HG03378 (cell line): Measurements from ENCODE around the gene MAGEH1.
"Not testable (repeated sequence)": the region's sequence is repeated elsewhere in the genome, so short reads cannot be mapped to it uniquely, and the experiment has no call there.

ENCODE experiments used
- ATAC-seq: cut with Tn5 transposase; IDR thresholded peaks from one replicate; pipeline ENCODE4 v1.9.1; 2021; ENCODE audit warnings: mild to moderate bottlenecking, moderate library complexity; ENCODE audit not compliant: unreplicated experiment

MAGEH1 gene

GRCh38 chrX:55451990-55452832 lies at the start of gene MAGEH1:
MAGEH1 (plus strand) TSS chrX:55452127; CDS start chrX:55452375, 248 bp downstream.
- peak; percentile 98 for ATAC-seq

- ATAC-seq, result not testable (repeated sequence)
Measured at GRCh38 chrX:55427079-55427478, 24.8 kb upstream of the MAGEH1 start.

- not testable (repeated sequence) for ATAC-seq
Measured at GRCh38 chrX:55443468-55443867, 8.5 kb upstream of the MAGEH1 start.

- ATAC-seq, result no peak
Measured at GRCh38 chrX:55450259-55450658, 1.7 kb upstream of the MAGEH1 start.

- ATAC-seq, result no peak
Measured at GRCh38 chrX:55451141-55451540, 786 bp upstream of the MAGEH1 start.

- peak; percentile 5 for ATAC-seq
Measured at GRCh38 chrX:55451626-55451989, 319 bp upstream of the MAGEH1 start.

- no peak for ATAC-seq
Measured at GRCh38 chrX:55452833-55453124, 852 bp downstream of the MAGEH1 start.

- not testable (repeated sequence) for ATAC-seq
Measured at GRCh38 chrX:55455708-55456107, 3.8 kb downstream of the MAGEH1 start.

- not testable (repeated sequence) for ATAC-seq
Measured at GRCh38 chrX:55459426-55459825, 7.5 kb downstream of the MAGEH1 start.

GRCh38 chrX:55459926-55460325 lies 8.0 kb downstream of the MAGEH1 start:
- not testable (repeated sequence) for ATAC-seq

- peak; percentile 55 for ATAC-seq
Measured at GRCh38 chrX:55464050-55464449, 12.1 kb downstream of the MAGEH1 start.

GRCh38 chrX:55465108-55465507 lies 13.2 kb downstream of the MAGEH1 start:
- ATAC-seq, result not testable (repeated sequence)

- not testable (repeated sequence) for ATAC-seq
Measured at GRCh38 chrX:55465791-55466190, 13.9 kb downstream of the MAGEH1 start.

GRCh38 chrX:55479956-55480355 lies 28.0 kb downstream of the MAGEH1 start:
- ATAC-seq, result not testable (repeated sequence)

- ATAC-seq, result no peak
Measured at GRCh38 chrX:55480390-55481062, 28.6 kb downstream of the MAGEH1 start.

- ATAC-seq, result no peak
Measured at GRCh38 chrX:55484948-55485347, 33.0 kb downstream of the MAGEH1 start.

- ATAC-seq, result no peak
Measured at GRCh38 chrX:55486736-55487135, 34.8 kb downstream of the MAGEH1 start.

- no peak for ATAC-seq
Measured at GRCh38 chrX:55487143-55487542, 35.2 kb downstream of the MAGEH1 start.

- ATAC-seq, result no peak
Measured at GRCh38 chrX:55488006-55488592, 36.2 kb downstream of the MAGEH1 start.

GRCh38 chrX:55488593-55489313 lies 36.8 kb downstream of the MAGEH1 start:
- ATAC-seq, result peak; percentile 51

- peak; percentile 39 for ATAC-seq
Measured at GRCh38 chrX:55489314-55490009, 37.5 kb downstream of the MAGEH1 start, which contains the start of gene USP51. USP51 (minus strand) TSS chrX:55489848; CDS start chrX:55488939, 909 bp downstream.
